22Rv1 (cell line): ENCODE data around the gene ATXN1.

Experiments used
- CTCF ChIP-seq: fragments of 450-650 bp; IDR thresholded peaks from 2 replicates; pipeline ENCODE4 v1.5.1; 2017; ENCODE audit warnings: mild to moderate bottlenecking
- ZFX ChIP-seq: fragments of 450-650 bp; IDR thresholded peaks from 2 replicates; pipeline ENCODE4 v1.6.1; 2017; ENCODE audit warnings: antibody characterized with exemption, borderline replicate concordance

- TF ChIP-seq CTCF (no peak), ZFX (no peak)
These were observed 17.3 kb upstream of the ATXN1 start for GRCh38 chr6:16778521-16778920.
